DOHH2 (cell line): ENCODE measurements around the gene CETP.

Experiments used
- H3F3A ChIP-seq: fragments of 200-600 bp; sonication (generic), shearing (Covaris generic); 2 replicates; pipeline ENCODE4 v1.6.0; 2016; ENCODE audit warnings: antibody characterized with exemption, mild to moderate bottlenecking; ENCODE audit not compliant: control insufficient read depth, insufficient read depth
- H3K27ac ChIP-seq: fragments of 200-600 bp; sonication (generic); 2 replicates; pipeline ENCODE4 v1.5.1; 2014; ENCODE audit warnings: low read depth, mild to moderate bottlenecking, low read length, moderate library complexity
- H3K27me3 ChIP-seq: fragments of 200-600 bp; sonication (generic); 2 replicates; pipeline ENCODE4 v1.6.1; 2014; ENCODE audit warnings: mild to moderate bottlenecking, low read length, mixed read lengths; ENCODE audit not compliant: control insufficient read depth
- H3K36me3 ChIP-seq: fragments of 200-600 bp; sonication (generic); 2 replicates; pipeline ENCODE4 v1.6.1; 2014; ENCODE audit warnings: mild to moderate bottlenecking, low read length, moderate library complexity, mixed read lengths; ENCODE audit not compliant: control insufficient read depth
- H3K4me1 ChIP-seq: fragments of 200-600 bp; sonication (generic); 2 replicates; pipeline ENCODE4 v1.6.1; 2014; ENCODE audit warnings: mild to moderate bottlenecking, low read length, mixed read lengths; ENCODE audit not compliant: control insufficient read depth
- H3K4me2 ChIP-seq: fragments of 200-600 bp; sonication (generic); 2 replicates; pipeline ENCODE4 v1.6.0; 2014; ENCODE audit warnings: mild to moderate bottlenecking, low read length, moderate library complexity
- H3K4me3 ChIP-seq: fragments of 200-600 bp; sonication (generic); 2 replicates; pipeline ENCODE4 v1.5.1; 2014; ENCODE audit warnings: mild to moderate bottlenecking, low read length, mixed read lengths
- H3K79me2 ChIP-seq: fragments of 200-600 bp; sonication (generic); 2 replicates; pipeline ENCODE4 v1.6.1; 2014; ENCODE audit warnings: mild to moderate bottlenecking, low read length, mixed read lengths; ENCODE audit not compliant: control insufficient read depth
- H3K9me2 ChIP-seq: fragments of 200-600 bp; sonication (generic); replicated peaks from 2 replicates; pipeline ENCODE4 v1.6.1; 2014; ENCODE audit warnings: mild to moderate bottlenecking, low read length, mixed read lengths; ENCODE audit not compliant: control insufficient read depth
- H3K9me3 ChIP-seq: fragments of 200-600 bp; sonication (generic); 2 replicates; pipeline ENCODE4 v1.6.1; 2014; ENCODE audit warnings: antibody characterized with exemption, low read length, mixed read lengths; ENCODE audit not compliant: control insufficient read depth, insufficient read depth
- H4K20me1 ChIP-seq: fragments of 200-600 bp; sonication (generic); 2 replicates; pipeline ENCODE4 v1.6.0; 2014; ENCODE audit warnings: low read depth, mild to moderate bottlenecking, antibody characterized with exemption, low read length, moderate library complexity; ENCODE audit not compliant: control insufficient read depth, insufficient read depth
- CTCF ChIP-seq: fragments of 200-600 bp; sonication (generic); IDR thresholded peaks from one replicate; pipeline ENCODE4 v1.5.1; 2014; ENCODE audit warnings: antibody characterized with exemption, mild to moderate bottlenecking, low read depth, low read length; ENCODE audit not compliant: poor library complexity, severe bottlenecking
- EZH2phosphoT487 ChIP-seq: fragments of 200-600 bp; sonication (generic); IDR thresholded peaks from 2 replicates; pipeline ENCODE4 v1.6.1; 2017; ENCODE audit warnings: borderline replicate concordance, mild to moderate bottlenecking, antibody characterized with exemption, low read length, moderate library complexity, mixed read lengths

Gene CETP

GRCh38 chr16:56919099-56919800 is 42.5 kb upstream of the CETP start:
- H3K9me2 ChIP-seq: no peaks in the 10 kb centered on the region
- peaks cover 47% of the 10 kb centered on the region for H3K4me1 ChIP-seq
- no peaks in the 10 kb centered on the region for H3K27me3 ChIP-seq
- H3K4me3 ChIP-seq: no peak overlapping the region
- H3F3A ChIP-seq: no peaks in the 10 kb centered on the region; the same call in 1 of the 2 replicates
- no peak overlapping the region for H3K27ac ChIP-seq
- TF ChIP-seq EZH2phosphoT487: no peak
- no peak for TF ChIP-seq CTCF
- no peaks in the 10 kb centered on the region for H3K79me2 ChIP-seq
- H3K9me3 ChIP-seq: no peaks in the 10 kb centered on the region
- H3K4me2 ChIP-seq: no peak overlapping the region
- H4K20me1 ChIP-seq: no peaks in the 10 kb centered on the region
- no peaks in the 10 kb centered on the region for H3K36me3 ChIP-seq

GRCh38 chr16:56921571-56921970 is 40.2 kb upstream of the CETP start:
- H3K79me2 ChIP-seq: no peaks in the 10 kb centered on the region
- peaks cover 39% of the 10 kb centered on the region for H3K4me1 ChIP-seq
- no peaks in the 10 kb centered on the region; the same call in 1 of the 2 replicates for H3F3A ChIP-seq

GRCh38 chr16:56923481-56924091 is 38.2 kb upstream of the CETP start:
- Histone ChIP-seq H3F3A (no peaks in the 10 kb centered on the region), H3K9me2 (no peaks in the 10 kb centered on the region), H3K4me3 (no peak overlapping the region), H3K4me2 (no peak overlapping the region), H3K79me2 (no peaks in the 10 kb centered on the region), H3K27me3 (no peaks in the 10 kb centered on the region), H3K27ac (no peak overlapping the region), H4K20me1 (no peaks in the 10 kb centered on the region), H3K9me3 (no peaks in the 10 kb centered on the region), H3K36me3 (no peaks in the 10 kb centered on the region), H3K4me1 (peaks cover 33% of the 10 kb centered on the region)
- TF ChIP-seq EZH2phosphoT487: no peak

More at GRCh38 chr16:56921571-56921970, 40.2 kb upstream of the CETP start:
- Histone ChIP-seq H3K9me2 (no peaks in the 10 kb centered on the region), H3K27me3 (no peaks in the 10 kb centered on the region), H3K9me3 (no peaks in the 10 kb centered on the region), H3K4me3 (no peak overlapping the region), H4K20me1 (no peaks in the 10 kb centered on the region), H3K36me3 (no peaks in the 10 kb centered on the region), H3K27ac (no peak overlapping the region), H3K4me2 (no peak overlapping the region)
- no peak for TF ChIP-seq CTCF
- no peak for TF ChIP-seq EZH2phosphoT487

GRCh38 chr16:56927471-56927870 is 34.3 kb upstream of the CETP start:
- H3K27me3 ChIP-seq: no peaks in the 10 kb centered on the region
- peaks cover 5% of the 10 kb centered on the region for H3K79me2 ChIP-seq
- peaks cover 2% of the 10 kb centered on the region; the same call in 1 of the 2 replicates for H4K20me1 ChIP-seq
- no peak overlapping the region for H3K4me3 ChIP-seq
- peaks cover 39% of the 10 kb centered on the region for H3K4me1 ChIP-seq
- no peaks in the 10 kb centered on the region for H3K9me3 ChIP-seq
- H3K9me2 ChIP-seq: no peaks in the 10 kb centered on the region
- no peak overlapping the region for H3K4me2 ChIP-seq
- no peak overlapping the region for H3K27ac ChIP-seq
- peaks cover 5% of the 10 kb centered on the region; the same call in 1 of the 2 replicates for H3F3A ChIP-seq
- no peak for TF ChIP-seq CTCF
- TF ChIP-seq EZH2phosphoT487: no peak
- H3K36me3 ChIP-seq: peaks cover 5% of the 10 kb centered on the region
